ENCODE results near the gene LUZP4. TPM values are rescaled to one million over a fixed set of nuclear protein-coding genes. Genes with fewer than 3 reads are reported as not detected.

The LUZP4 gene
- total RNA-seq = not detected

- intact Hi-C loops (cut with DNase I; ENCODE audit: low total_unique reads) = no loop called here
- H3K27me3 ChIP-seq = peaks cover 0 to 2% (median 0%) of the 10 kb centered on the region in 3 donors
- no peaks in the 10 kb centered on the region for H3K36me3 ChIP-seq
- DNase-seq (no peak), ATAC-seq (no peak)
- H3K9me3 ChIP-seq = no peaks in the 10 kb centered on the region
- no peaks in the 10 kb centered on the region for H3K4me1 ChIP-seq
- in situ Hi-C loops (cut with MboI; ENCODE audit: low sequenced_read_pairs in 4 of 4) = no loop called here
- TF ChIP-seq POLR2A (IDR thresholded peaks at IDR 0.05) (no peak), CTCF (IDR thresholded peaks at IDR 0.05 in 4 of 5, conservative IDR thresholded peaks at IDR 0.05 in 1 of 5) (no peak)
- no peak within 1 kb of the TSS for H3K4me3 ChIP-seq
- H3K27ac ChIP-seq = no peak within 1 kb of the TSS
Observed at GRCh38 chrX:115289465-115289864, at the start of gene LUZP4. Gene LUZP4, plus strand, starts transcription at chrX:115289715. Its CDS starts 45 bp downstream, at chrX:115289760.

GRCh38 chrX:115251458-115252233 lies 37.9 kb upstream of the LUZP4 start:
- no peak for ATAC-seq
- Histone ChIP-seq H3K27ac (no peak overlapping the region), H3K4me3 (no peak overlapping the region), H3K4me1 (no peaks in the 10 kb centered on the region), H3K9me3 (no peaks in the 10 kb centered on the region), H3K27me3 (no peaks in the 10 kb centered on the region), H3K36me3 (no peaks in the 10 kb centered on the region)
- intact Hi-C loops (cut with DNase I; ENCODE audit: low total_unique reads) = no loop called here
- TF ChIP-seq CTCF (IDR thresholded peaks at IDR 0.05 in 4 of 5, conservative IDR thresholded peaks at IDR 0.05 in 1 of 5) = no peak
- no peak for TF ChIP-seq POLR2A (IDR thresholded peaks at IDR 0.05)
- in situ Hi-C loops (cut with MboI; ENCODE audit: low sequenced_read_pairs in 4 of 4) = no loop called here
- no peak for DNase-seq

- Histone ChIP-seq H3K9me3 (no peaks in the 10 kb centered on the region), H3K4me3 (no peak overlapping the region), H3K27me3 (peaks cover 0 to 6% (median 0%) of the 10 kb centered on the region in 3 donors), H3K4me1 (no peaks in the 10 kb centered on the region), H3K36me3 (no peaks in the 10 kb centered on the region), H3K27ac (no peak overlapping the region)
- no peak for DNase-seq
- TF ChIP-seq POLR2A (IDR thresholded peaks at IDR 0.05) (no peak), CTCF (IDR thresholded peaks at IDR 0.05 in 4 of 5, conservative IDR thresholded peaks at IDR 0.05 in 1 of 5) (no peak)
- no peak for ATAC-seq
- in situ Hi-C loops (cut with MboI; ENCODE audit: low sequenced_read_pairs in 4 of 4) = no loop called here
- intact Hi-C loops (cut with DNase I; ENCODE audit: low total_unique reads) = no loop called here
Observed at GRCh38 chrX:115255003-115255402, 34.5 kb upstream of the LUZP4 start.

GRCh38 chrX:115257711-115258110 lies 31.8 kb upstream of the LUZP4 start:
- Histone ChIP-seq H3K4me1 (no peaks in the 10 kb centered on the region), H3K4me3 (no peak overlapping the region), H3K27ac (no peak overlapping the region), H3K9me3 (no peaks in the 10 kb centered on the region), H3K36me3 (no peaks in the 10 kb centered on the region), H3K27me3 (peaks cover 0 to 6% (median 0%) of the 10 kb centered on the region in 3 donors)
- DNase-seq = no peak
- intact Hi-C loops (cut with DNase I; ENCODE audit: low total_unique reads) (no loop called here), in situ Hi-C loops (cut with MboI; ENCODE audit: low sequenced_read_pairs in 4 of 4) (no loop called here)
- no peak for ATAC-seq
- no peak for TF ChIP-seq CTCF (IDR thresholded peaks at IDR 0.05 in 4 of 5, conservative IDR thresholded peaks at IDR 0.05 in 1 of 5)
- TF ChIP-seq POLR2A (IDR thresholded peaks at IDR 0.05) = no peak
